ENCODE results near the gene VWF.
"Not testable (repeated sequence)": the region's sequence is repeated elsewhere in the genome, so short reads cannot be mapped to it uniquely, and the experiment has no call there.

Gene VWF

GRCh38 chr12:6124411-6125309 lies at the start of gene VWF:
Gene VWF, minus strand, starts transcription at chr12:6124670. Its CDS starts 1,474 bp downstream, at chr12:6123196.
- DNase-seq (ENCODE audit: low read depth, low spot score), result no peak

GRCh38 chr12:6172862-6173261 lies 48.4 kb upstream of the VWF start:
- DNase-seq (ENCODE audit: low read depth, low spot score), result no peak

GRCh38 chr12:6172086-6172485 lies 47.6 kb upstream of the VWF start:
- DNase-seq (ENCODE audit: low read depth, low spot score), result no peak

- DNase-seq (ENCODE audit: low read depth, low spot score), result no peak
Measured at GRCh38 chr12:6171409-6172015, 47.0 kb upstream of the VWF start.

GRCh38 chr12:6167327-6168280 lies 43.1 kb upstream of the VWF start:
- DNase-seq (ENCODE audit: low read depth, low spot score), result peak; percentile 37

GRCh38 chr12:6166808-6167207 lies 42.3 kb upstream of the VWF start:
- DNase-seq (ENCODE audit: low read depth, low spot score), result no peak

- DNase-seq (ENCODE audit: low read depth, low spot score), result no peak
Measured at GRCh38 chr12:6165395-6165794, 40.9 kb upstream of the VWF start.

GRCh38 chr12:6163416-6164060 lies 39.1 kb upstream of the VWF start:
- no peak for DNase-seq (ENCODE audit: low read depth, low spot score)

- DNase-seq (ENCODE audit: low read depth, low spot score), result peak; percentile 77
Measured at GRCh38 chr12:6161124-6161882, 36.8 kb upstream of the VWF start.

GRCh38 chr12:6160049-6160649 lies 35.7 kb upstream of the VWF start:
- DNase-seq (ENCODE audit: low read depth, low spot score), result not testable (repeated sequence)

GRCh38 chr12:6159166-6160011 lies 34.9 kb upstream of the VWF start:
- DNase-seq (ENCODE audit: low read depth, low spot score), result not testable (repeated sequence)

GRCh38 chr12:6158749-6159148 lies 34.3 kb upstream of the VWF start:
- DNase-seq (ENCODE audit: low read depth, low spot score), result no peak

- DNase-seq (ENCODE audit: low read depth, low spot score), result no peak
Measured at GRCh38 chr12:6158255-6158654, 33.8 kb upstream of the VWF start.

- no peak for DNase-seq (ENCODE audit: low read depth, low spot score)
Measured at GRCh38 chr12:6157482-6157881, 33.0 kb upstream of the VWF start.

GRCh38 chr12:6154730-6155459 lies 30.4 kb upstream of the VWF start:
- no peak for DNase-seq (ENCODE audit: low read depth, low spot score)

- not testable (repeated sequence) for DNase-seq (ENCODE audit: low read depth, low spot score)
Measured at GRCh38 chr12:6148722-6149121, 24.3 kb upstream of the VWF start.

- DNase-seq (ENCODE audit: low read depth, low spot score), result no peak
Measured at GRCh38 chr12:6148061-6148460, 23.6 kb upstream of the VWF start.

- DNase-seq (ENCODE audit: low read depth, low spot score), result no peak
Measured at GRCh38 chr12:6146951-6147350, 22.5 kb upstream of the VWF start.

- DNase-seq (ENCODE audit: low read depth, low spot score), result no peak
Measured at GRCh38 chr12:6146509-6146908, 22.0 kb upstream of the VWF start.
